GM06990 (cell line): ENCODE results near the gene VDAC1.

Experiments used
- DNase-seq: peaks from one replicate; pipeline ENCODE4 v3.0.0-alpha.2; 2011; ENCODE audit not compliant: insufficient read length; ENCODE audit errors: extremely low read depth
- H3K27me3 ChIP-seq: replicated peaks from 2 replicates; pipeline ENCODE4 v1.6.0; 2011; ENCODE audit warnings: low read length; ENCODE audit not compliant: control insufficient read depth, insufficient read depth
- H3K36me3 ChIP-seq: 2 replicates; pipeline ENCODE4 v1.5.1; 2011; ENCODE audit warnings: low read length; ENCODE audit not compliant: control insufficient read depth, insufficient read depth
- H3K4me3 ChIP-seq: replicated peaks from 2 replicates; pipeline ENCODE4 v1.5.1; 2011; ENCODE audit warnings: low read depth, mild to moderate bottlenecking, control low read depth, low read length
- TF ChIP-seq, protein P1 (sequence below): IDR thresholded peaks from 2 replicates; pipeline ENCODE4 v1.5.1; 2011; ENCODE audit warnings: low read length, control low read depth, mild to moderate bottlenecking, inconsistent platforms; ENCODE audit not compliant: insufficient read depth, poor library complexity, severe bottlenecking

Gene VDAC1

DNA sequence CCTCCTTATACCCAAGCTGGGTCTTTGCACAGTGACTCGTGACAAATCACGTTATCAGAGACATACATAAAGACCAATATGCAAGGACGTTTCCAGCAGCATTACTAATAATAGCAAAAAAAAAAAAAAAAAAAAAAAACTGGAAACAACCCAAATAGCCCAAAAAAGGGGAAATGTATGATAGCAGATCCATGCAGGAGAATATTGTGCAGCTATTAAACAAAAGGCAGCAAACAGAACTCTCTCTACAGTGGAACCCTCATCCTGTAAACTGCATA, 74.0 kb downstream of the VDAC1 start:
- no peaks in the 10 kb centered on the region for H3K27me3 ChIP-seq
- DNase-seq: no peak
- H3K4me3 ChIP-seq: peak overlapping the region; percentile 39
- TF ChIP-seq, protein P1, sequence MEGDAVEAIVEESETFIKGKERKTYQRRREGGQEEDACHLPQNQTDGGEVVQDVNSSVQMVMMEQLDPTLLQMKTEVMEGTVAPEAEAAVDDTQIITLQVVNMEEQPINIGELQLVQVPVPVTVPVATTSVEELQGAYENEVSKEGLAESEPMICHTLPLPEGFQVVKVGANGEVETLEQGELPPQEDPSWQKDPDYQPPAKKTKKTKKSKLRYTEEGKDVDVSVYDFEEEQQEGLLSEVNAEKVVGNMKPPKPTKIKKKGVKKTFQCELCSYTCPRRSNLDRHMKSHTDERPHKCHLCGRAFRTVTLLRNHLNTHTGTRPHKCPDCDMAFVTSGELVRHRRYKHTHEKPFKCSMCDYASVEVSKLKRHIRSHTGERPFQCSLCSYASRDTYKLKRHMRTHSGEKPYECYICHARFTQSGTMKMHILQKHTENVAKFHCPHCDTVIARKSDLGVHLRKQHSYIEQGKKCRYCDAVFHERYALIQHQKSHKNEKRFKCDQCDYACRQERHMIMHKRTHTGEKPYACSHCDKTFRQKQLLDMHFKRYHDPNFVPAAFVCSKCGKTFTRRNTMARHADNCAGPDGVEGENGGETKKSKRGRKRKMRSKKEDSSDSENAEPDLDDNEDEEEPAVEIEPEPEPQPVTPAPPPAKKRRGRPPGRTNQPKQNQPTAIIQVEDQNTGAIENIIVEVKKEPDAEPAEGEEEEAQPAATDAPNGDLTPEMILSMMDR: no peak
- H3K36me3 ChIP-seq: no peaks in the 10 kb centered on the region

DNA sequence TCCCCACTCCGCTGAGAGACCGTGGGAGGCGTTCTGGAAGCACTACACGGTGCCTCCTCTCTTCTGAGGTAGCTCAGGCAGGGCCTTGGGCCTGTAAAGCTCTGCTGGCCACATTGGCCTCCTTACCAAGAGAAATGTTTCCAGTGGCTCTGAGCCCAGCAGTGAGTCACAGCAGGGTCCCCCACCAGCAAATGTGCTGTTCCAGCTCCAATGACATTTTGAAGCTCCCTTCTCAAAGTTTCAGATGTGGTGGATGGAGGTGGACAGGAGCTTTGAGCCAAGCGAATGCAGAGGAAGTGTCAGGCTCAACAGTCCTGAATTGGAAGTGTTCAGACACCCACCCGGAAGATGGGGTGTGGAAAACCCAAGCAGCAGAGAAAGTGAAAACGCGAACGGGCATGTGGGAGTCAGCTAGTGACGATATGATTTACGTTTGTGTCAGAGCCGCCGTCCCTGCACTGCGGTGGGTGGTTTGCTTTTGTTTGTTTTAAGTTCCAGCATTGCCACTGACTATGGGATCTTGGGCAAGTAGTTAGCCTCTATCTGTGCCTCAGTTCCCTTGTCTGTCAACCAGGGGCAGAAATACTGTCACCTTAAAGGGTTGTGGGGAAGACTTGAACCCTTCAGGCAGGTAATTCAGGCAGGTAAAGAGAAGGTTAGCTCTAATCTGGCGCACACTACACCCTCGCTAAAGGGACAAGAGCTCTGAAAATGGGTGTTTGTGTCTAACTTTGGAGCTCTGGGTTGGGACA, 74.5 kb downstream of the VDAC1 start:
- Histone ChIP-seq H3K36me3 (no peaks in the 10 kb centered on the region), H3K27me3 (no peaks in the 10 kb centered on the region), H3K4me3 (peak overlapping the region; percentile 39)
- DNase-seq: peak; percentile 52
- TF ChIP-seq, protein P1: no peak

DNA sequence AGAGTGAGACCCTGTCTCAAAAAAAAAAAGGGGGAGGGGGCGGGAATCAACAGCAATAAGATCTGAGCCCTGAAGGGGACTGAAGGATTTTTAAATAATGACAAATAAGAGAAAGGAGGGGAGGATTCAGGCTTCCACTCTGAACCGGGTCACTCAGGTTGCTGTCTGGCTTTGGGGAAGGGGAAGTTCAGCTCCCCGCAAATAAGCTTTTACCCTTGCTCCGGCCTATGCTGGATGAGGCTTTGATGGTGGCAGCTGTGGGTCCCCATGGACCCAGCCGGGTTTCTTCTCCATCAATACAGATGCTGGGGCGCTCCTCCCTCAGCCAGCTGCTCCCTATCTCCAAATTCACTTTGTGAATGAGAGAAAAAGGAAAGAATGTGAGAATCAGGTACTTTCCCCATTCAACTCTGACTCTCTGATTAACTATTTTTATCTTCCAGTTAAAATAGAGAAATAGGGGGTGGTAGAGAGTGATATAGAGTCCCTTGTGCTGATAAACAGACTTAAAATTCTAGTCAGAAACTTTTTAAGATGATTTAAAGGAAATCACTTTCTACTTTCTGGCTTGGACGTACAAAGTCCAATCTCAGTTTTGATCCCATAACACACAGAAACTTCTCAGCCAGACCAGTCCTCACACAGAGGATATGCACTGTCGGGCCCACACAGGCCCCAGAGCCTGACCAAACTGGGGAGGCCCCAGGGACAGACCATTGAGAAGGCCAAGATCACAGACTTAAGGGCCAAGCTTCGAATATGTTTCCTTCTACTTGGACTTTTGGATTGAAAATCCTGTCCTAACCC, 76.0 kb downstream of the VDAC1 start:
- no peak overlapping the region for H3K4me3 ChIP-seq
- TF ChIP-seq, protein P1: peak; percentile 3
- no peaks in the 10 kb centered on the region for H3K36me3 ChIP-seq
- peak; percentile 55 for DNase-seq
- H3K27me3 ChIP-seq: no peaks in the 10 kb centered on the region

DNA sequence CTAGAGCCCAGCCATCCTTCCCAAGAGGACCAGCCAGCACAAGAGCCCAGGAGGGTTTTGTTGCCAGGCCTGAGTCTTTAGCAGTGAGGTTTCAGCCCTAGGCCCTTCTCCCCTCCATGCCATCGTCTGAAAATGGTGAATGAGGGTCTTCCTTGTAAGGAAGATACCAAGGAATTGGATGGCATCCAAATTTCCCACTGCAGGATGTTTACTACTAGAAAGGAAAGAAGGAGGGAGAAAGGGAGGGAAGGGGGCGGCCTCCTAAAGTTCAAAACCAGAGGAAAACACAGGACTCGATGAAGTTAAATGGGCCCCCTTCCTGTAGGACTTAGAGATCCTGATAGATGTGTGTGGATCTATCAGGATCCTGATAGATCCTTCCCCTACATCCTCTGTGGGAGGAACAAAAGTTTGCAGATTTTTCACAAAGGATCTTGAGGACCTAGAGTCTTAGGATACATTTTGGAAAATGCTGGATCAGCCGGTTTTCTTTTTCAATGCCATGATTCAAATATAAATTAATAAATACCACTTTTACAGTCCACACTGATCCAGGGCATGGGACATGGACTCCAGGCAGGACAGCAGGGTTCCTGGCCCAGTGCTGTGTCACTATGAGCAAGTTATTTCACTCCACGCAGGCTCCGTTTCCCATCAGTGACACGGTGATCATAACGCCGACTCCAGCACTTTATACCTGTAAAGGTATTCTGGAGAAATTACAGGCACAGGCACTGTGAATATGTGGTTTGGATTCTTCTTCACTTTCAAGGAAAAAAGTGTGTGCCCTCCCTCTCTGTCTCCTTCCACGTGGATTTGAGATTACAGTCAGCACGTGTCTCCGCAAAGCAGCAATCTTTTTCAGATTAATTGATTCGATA, 77.2 kb downstream of the VDAC1 start:
- TF ChIP-seq, protein P1: no peak
- Histone ChIP-seq H3K4me3 (no peak overlapping the region), H3K36me3 (no peaks in the 10 kb centered on the region), H3K27me3 (no peaks in the 10 kb centered on the region)
- DNase-seq: no peak

DNA sequence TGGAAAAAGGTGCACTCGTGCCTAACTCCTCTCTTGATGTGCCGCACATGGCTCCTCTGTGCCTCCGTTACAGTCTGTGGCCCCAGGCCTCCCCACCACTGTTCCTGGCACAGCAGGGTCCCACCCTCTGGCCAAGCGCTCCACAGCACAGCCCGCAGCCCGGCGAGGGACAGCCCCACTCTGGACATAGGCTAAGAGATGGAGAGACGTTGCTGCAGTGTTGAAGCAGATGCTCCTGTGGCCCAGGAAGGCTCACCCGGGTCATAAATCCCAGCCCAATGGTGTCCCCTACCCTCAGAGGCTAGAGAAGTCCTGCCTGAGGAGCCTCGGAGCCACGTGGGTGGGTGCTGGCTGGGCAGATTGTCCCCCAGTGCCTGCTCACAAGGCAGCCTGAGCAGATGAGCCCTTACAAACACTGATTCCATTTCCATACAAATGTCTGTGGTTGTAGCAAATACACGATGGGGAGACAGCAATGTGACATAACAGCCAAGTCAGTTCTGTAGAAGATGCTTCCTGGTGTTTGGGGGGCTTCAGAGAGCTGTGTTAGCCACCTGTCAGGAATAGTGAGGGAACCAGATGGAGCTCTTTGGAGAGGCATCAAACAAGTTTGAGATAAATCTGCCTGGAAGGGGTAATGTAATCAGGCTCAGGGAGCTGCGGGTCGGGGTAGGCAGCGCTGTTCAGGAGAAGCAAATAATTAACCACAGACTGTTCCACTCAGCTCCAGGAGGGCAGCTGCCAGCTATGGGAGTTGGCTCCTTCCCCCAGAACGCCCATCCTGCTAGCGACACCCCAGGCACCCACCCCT, 78.1 kb downstream of the VDAC1 start:
- Histone ChIP-seq H3K36me3 (no peaks in the 10 kb centered on the region), H3K4me3 (no peak overlapping the region), H3K27me3 (no peaks in the 10 kb centered on the region)
- TF ChIP-seq, protein P1: no peak
- DNase-seq: no peak
